Measurements from ENCODE around the gene ARHGEF28. TPM values are rescaled to one million over a fixed set of nuclear protein-coding genes. Genes with fewer than 3 reads are reported as not detected.

Gene ARHGEF28, protein sequence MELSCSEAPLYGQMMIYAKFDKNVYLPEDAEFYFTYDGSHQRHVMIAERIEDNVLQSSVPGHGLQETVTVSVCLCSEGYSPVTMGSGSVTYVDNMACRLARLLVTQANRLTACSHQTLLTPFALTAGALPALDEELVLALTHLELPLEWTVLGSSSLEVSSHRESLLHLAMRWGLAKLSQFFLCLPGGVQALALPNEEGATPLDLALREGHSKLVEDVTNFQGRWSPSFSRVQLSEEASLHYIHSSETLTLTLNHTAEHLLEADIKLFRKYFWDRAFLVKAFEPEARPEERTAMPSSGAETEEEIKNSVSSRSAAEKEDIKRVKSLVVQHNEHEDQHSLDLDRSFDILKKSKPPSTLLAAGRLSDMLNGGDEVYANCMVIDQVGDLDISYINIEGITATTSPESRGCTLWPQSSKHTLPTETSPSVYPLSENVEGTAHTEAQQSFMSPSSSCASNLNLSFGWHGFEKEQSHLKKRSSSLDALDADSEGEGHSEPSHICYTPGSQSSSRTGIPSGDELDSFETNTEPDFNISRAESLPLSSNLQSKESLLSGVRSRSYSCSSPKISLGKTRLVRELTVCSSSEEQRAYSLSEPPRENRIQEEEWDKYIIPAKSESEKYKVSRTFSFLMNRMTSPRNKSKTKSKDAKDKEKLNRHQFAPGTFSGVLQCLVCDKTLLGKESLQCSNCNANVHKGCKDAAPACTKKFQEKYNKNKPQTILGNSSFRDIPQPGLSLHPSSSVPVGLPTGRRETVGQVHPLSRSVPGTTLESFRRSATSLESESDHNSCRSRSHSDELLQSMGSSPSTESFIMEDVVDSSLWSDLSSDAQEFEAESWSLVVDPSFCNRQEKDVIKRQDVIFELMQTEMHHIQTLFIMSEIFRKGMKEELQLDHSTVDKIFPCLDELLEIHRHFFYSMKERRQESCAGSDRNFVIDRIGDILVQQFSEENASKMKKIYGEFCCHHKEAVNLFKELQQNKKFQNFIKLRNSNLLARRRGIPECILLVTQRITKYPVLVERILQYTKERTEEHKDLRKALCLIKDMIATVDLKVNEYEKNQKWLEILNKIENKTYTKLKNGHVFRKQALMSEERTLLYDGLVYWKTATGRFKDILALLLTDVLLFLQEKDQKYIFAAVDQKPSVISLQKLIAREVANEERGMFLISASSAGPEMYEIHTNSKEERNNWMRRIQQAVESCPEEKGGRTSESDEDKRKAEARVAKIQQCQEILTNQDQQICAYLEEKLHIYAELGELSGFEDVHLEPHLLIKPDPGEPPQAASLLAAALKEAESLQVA (N-terminal part only)
- total RNA-seq (2021; ENCODE audit: unreplicated experiment) (6.1 TPM), Bru-seq, nascent RNA (percentile 51 among the genes with signal in this experiment), BruChase-seq, experiment 1, labeled RNA remaining after a 6-hour chase (percentile 37 among the genes with signal in this experiment), BruChase-seq, experiment 2, labeled RNA remaining after a 2-hour chase (percentile 42 among the genes with signal in this experiment)
- polyA plus RNA-seq (2012), result 2.0 and 2.4 TPM in 2 replicates
- long read RNA-seq, full-length matches to known transcripts, result 8 of 12 reads
- long read RNA-seq, partial matches to known transcripts, result 1 of 12 reads
- long read RNA-seq, other reads (novel, unspliced or antisense), result 3 of 12 reads

DNA sequence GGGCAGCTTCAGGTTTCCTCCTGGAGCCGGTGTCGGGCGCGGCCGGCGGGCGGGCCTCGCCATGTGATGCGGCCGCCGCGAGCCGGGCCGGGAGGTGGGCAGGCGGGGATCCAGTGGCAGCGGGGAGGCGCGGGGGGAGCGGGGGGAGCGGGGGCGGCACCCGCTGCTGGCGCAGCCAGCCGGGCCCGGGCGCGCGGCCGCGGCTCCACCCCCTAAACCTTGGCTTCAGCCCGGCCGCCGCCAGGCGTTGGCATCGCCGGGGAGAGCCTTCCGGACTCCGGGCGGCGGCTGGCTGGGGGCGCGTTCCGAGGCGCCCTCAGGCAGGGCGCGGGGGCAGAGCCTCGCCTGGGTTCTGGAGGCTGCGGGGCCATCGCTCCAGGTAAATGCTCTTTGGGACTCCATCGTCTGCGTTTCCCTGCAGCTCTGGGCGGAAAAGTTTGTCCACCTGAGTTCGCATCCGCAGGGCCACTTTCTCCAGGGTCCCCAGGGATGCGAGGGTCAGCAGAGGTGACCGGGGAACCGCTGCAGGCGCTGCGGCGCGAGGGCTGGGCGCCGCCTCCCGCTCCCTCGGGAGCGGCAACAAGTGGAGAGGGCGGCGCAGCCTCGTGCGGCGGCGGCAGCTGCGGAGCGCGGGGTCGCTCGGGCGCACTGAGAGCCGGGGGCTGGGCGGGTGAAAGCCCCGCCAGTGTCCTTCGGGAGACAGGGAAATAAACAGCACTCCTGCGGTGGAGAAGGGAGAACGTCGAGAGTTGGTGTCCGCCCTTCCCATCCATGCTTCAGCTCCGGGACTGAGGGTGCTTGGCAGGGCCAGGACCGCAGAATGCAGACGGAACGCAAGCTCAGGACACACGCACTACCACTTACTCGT, at the start of gene ARHGEF28:
TSS of gene ARHGEF28 (plus strand) at position 253 of the 868 bp plus-strand sequence. CDS start 58,656 bp downstream, outside the sequence.
- POLR2A ChIA-PET, result no interaction called here
- peak within 1 kb of the TSS; percentile 62 for H3K27ac ChIP-seq (ENCODE audit: low read depth, low read length)
- BruUV-seq (replicated peaks), result no TSS peak

More for the DNA sequence above, at the start of gene ARHGEF28:
- ChIA-PET CTCF (interaction anchor here (0.6 kb wide), 1 partner anchor 29 kb away, joined by 3 read pairs; no protein-coding TSS in a partner anchor), RAD21 (ENCODE audit: low non-redundant PET in 1 of 2, low total read pairs in 2 of 2, uncharacterized antibody in 2 of 2, unreplicated experiment in 2 of 2) (no interaction called here)
- H3K9me2 ChIP-seq (ENCODE audit: insufficient read depth), result no peaks in the 10 kb centered on the region
- peak; percentile 86 for ATAC-seq
- no peaks in the 10 kb centered on the region for H3K79me2 ChIP-seq (ENCODE audit: insufficient read depth, low read length)
- TF ChIP-seq ZBTB33 (IDR thresholded peaks at IDR 0.05; ENCODE audit: extremely low read depth, insufficient replicate concordance, low read length) (peak; percentile 37), ATF3 (IDR thresholded peaks at IDR 0.05) (no peak), MAX (IDR thresholded peaks at IDR 0.05) (peak; percentile 35; the same call in 1 of the 2 replicates), ZFX (IDR thresholded peaks at IDR 0.05) (peak; percentile 17; the same call in 1 of the 2 replicates), EGR1 (IDR thresholded peaks at IDR 0.05; ENCODE audit: low read depth) (0 out of 2 replicates have a peak, but pooled peaks have one; percentile 6), POLR2AphosphoS5 (IDR thresholded peaks at IDR 0.05; ENCODE audit: low read depth, low read length) (peak; percentile 69), CTCF (IDR thresholded peaks at IDR 0.05 in 2 of 3, conservative IDR thresholded peaks at IDR 0.05 in 1 of 3; ENCODE audit: borderline replicate concordance in 1 of 3, insufficient read depth in 1 of 3, low read depth in 2 of 3, low read length in 2 of 3) (no peak)
- peak within 1 kb of the TSS; percentile 81 for H2AFZ ChIP-seq (ENCODE audit: low read depth, low read length, poor library complexity, severe bottlenecking)
- H3K4me3 ChIP-seq (replicated peaks in 1 of 2; ENCODE audit: low read depth in 1 of 2, low read length in 2 of 2), result peak within 1 kb of the TSS; percentile 57 to 76
- H4K20me1 ChIP-seq (ENCODE audit: insufficient read depth), result no peaks in the 10 kb centered on the region
- peak within 1 kb of the TSS; percentile 94 for H3K4me2 ChIP-seq (ENCODE audit: low read length)
- intact Hi-C loops (cut with micrococcal nuclease), result no loop called here
- no peaks in the 10 kb centered on the region for H3K36me3 ChIP-seq (ENCODE audit: control insufficient read depth in 1 of 2, insufficient read depth in 2 of 2, low read length in 2 of 2)
- no peak for DNase-seq (ENCODE audit: low read depth, low spot score)
- no peaks in the 10 kb centered on the region for H3K9me3 ChIP-seq (ENCODE audit: control insufficient read depth in 1 of 2, insufficient read depth in 1 of 2, low read depth in 1 of 2, low read length in 2 of 2)
- peaks cover 6 to 23% of the 10 kb centered on the region in 2 experiments; a peak in 3 of 4 replicates for H3K4me1 ChIP-seq (ENCODE audit: control insufficient read depth in 1 of 2, insufficient read depth in 2 of 2, low read length in 2 of 2)
- H3K9ac ChIP-seq (ENCODE audit: low read length), result peak within 1 kb of the TSS; percentile 64
- no peaks in the 10 kb centered on the region for H3K27me3 ChIP-seq (ENCODE audit: insufficient read depth, low read length)
